Measurements from ENCODE around the gene ZNF558. TPM values are rescaled to one million over a fixed set of nuclear protein-coding genes. Genes with fewer than 3 reads are reported as not detected.

ZNF558 gene
- total RNA-seq, 1 experiment from 2014 or later: 30.2 TPM

GRCh38 chr19:8826371-8826770, 5.7 kb downstream of the ZNF558 start:
- H2BK5ac ChIP-seq (ENCODE audit: insufficient read length, low read length): no peak overlapping the region

More at GRCh38 chr19:8826371-8826770, 5.7 kb downstream of the ZNF558 start:
- H3K4me2 ChIP-seq (ENCODE audit: insufficient read depth, insufficient read length, low read length): no peak overlapping the region
- no peak overlapping the region for H2BK120ac ChIP-seq (ENCODE audit: low read depth, low read length, poor library complexity, severe bottlenecking)
- no peak for DNase-seq
- no peak overlapping the region for H4K8ac ChIP-seq (replicated peaks; ENCODE audit: insufficient read length, low read depth, low read length)
- no peaks in the 10 kb centered on the region for H3K27me3 ChIP-seq (ENCODE audit: insufficient read depth, low read length)
- H3K27ac ChIP-seq (ENCODE audit: insufficient read length, low read depth, low read length): no peak overlapping the region
- no peak overlapping the region for H2BK15ac ChIP-seq (ENCODE audit: low read depth, low read length)
- Mint-ChIP-seq H3K9me3 (peaks cover 45 to 61% of the 10 kb centered on the region in 2 experiments), H3K27ac (no peak overlapping the region), H3K4me3 (no peak overlapping the region), H3K27me3 (ENCODE audit: low read depth) (no peaks in the 10 kb centered on the region; the same call in none of the 2 replicates), H3K36me3 (ENCODE audit: insufficient read depth in 1 of 3, low read depth in 3 of 3) (peaks cover 79 to 85% (median 79%) of the 10 kb centered on the region in 3 experiments), H3K4me1 (peaks cover 1 to 2% of the 10 kb centered on the region in 2 experiments; a peak in 2 of 4 replicates)
- no peak overlapping the region for H3T11ph ChIP-seq (ENCODE audit: low read length)
- H3K4ac ChIP-seq (ENCODE audit: low read depth, low read length): no peak overlapping the region
- no peaks in the 10 kb centered on the region for H3K23me2 ChIP-seq (ENCODE audit: insufficient read length, low read depth, low read length, poor library complexity, severe bottlenecking)
- no peak overlapping the region for H2BK12ac ChIP-seq (ENCODE audit: insufficient read length, low read depth, low read length)
- TF ChIP-seq, protein P1, sequence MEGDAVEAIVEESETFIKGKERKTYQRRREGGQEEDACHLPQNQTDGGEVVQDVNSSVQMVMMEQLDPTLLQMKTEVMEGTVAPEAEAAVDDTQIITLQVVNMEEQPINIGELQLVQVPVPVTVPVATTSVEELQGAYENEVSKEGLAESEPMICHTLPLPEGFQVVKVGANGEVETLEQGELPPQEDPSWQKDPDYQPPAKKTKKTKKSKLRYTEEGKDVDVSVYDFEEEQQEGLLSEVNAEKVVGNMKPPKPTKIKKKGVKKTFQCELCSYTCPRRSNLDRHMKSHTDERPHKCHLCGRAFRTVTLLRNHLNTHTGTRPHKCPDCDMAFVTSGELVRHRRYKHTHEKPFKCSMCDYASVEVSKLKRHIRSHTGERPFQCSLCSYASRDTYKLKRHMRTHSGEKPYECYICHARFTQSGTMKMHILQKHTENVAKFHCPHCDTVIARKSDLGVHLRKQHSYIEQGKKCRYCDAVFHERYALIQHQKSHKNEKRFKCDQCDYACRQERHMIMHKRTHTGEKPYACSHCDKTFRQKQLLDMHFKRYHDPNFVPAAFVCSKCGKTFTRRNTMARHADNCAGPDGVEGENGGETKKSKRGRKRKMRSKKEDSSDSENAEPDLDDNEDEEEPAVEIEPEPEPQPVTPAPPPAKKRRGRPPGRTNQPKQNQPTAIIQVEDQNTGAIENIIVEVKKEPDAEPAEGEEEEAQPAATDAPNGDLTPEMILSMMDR (conservative IDR thresholded peaks at IDR 0.05): no peak; the same call in 2 of the 3 replicates
- H3K9ac ChIP-seq (ENCODE audit: extremely low read depth, insufficient read length, low read length): no peak overlapping the region
- WGBS (ENCODE audit: extremely low coverage, insufficient read length, low lambda C conversion rate): no CpG with 5 or more reads among the region's 5 CpGs
- H3K56ac ChIP-seq (ENCODE audit: insufficient read length, low read depth, low read length): no peak overlapping the region
- H3K79me2 ChIP-seq (ENCODE audit: insufficient read depth, low read length): no peaks in the 10 kb centered on the region
- H3K4me1 ChIP-seq (ENCODE audit: insufficient read depth, low read length): no peaks in the 10 kb centered on the region
- H4K20me1 ChIP-seq (ENCODE audit: control insufficient read depth, insufficient read depth, insufficient read length): no peaks in the 10 kb centered on the region
- no peak overlapping the region for H3K14ac ChIP-seq (ENCODE audit: insufficient read depth, low read length)
- H3K9me3 ChIP-seq (ENCODE audit: control insufficient read depth, low read depth, low read length): peaks cover 7% of the 10 kb centered on the region
- H3K79me1 ChIP-seq (ENCODE audit: insufficient read depth, low read depth, low read length, poor library complexity, severe bottlenecking): no peaks in the 10 kb centered on the region
- H2AK5ac ChIP-seq (ENCODE audit: insufficient read length, low read length): no peak overlapping the region
- H2BK20ac ChIP-seq (ENCODE audit: low read depth, low read length, poor library complexity, severe bottlenecking): no peak overlapping the region
- H4K5ac ChIP-seq (ENCODE audit: insufficient read length, low read depth, low read length): no peak overlapping the region
- no peak overlapping the region for H3K18ac ChIP-seq (ENCODE audit: insufficient read length, low read depth, low read length)
- H2AFZ ChIP-seq (ENCODE audit: low read length): no peak overlapping the region
- H3K23ac ChIP-seq (ENCODE audit: insufficient read length, low read depth, low read length): no peak overlapping the region
- no peak overlapping the region for H4K91ac ChIP-seq (ENCODE audit: insufficient read length, low read depth, low read length)

All from H9 (cell line).